ENCODE data around the gene ATG101. TPM values are rescaled to one million over a fixed set of nuclear protein-coding genes. Genes with fewer than 3 reads are reported as not detected.

ATG101 gene, protein sequence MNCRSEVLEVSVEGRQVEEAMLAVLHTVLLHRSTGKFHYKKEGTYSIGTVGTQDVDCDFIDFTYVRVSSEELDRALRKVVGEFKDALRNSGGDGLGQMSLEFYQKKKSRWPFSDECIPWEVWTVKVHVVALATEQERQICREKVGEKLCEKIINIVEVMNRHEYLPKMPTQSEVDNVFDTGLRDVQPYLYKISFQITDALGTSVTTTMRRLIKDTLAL
- 64.9 TPM for total RNA-seq (2021; ENCODE audit: unreplicated experiment)
- polyA plus RNA-seq (2012; ENCODE audit: insufficient read length): 104 TPM
- Bru-seq, nascent RNA: percentile 82 among the genes with signal in this experiment
- BruChase-seq, experiment 1, labeled RNA remaining after a 2-hour chase: percentile 84 among the genes with signal in this experiment
- BruChase-seq, experiment 2, labeled RNA remaining after a 6-hour chase: percentile 89 among the genes with signal in this experiment
- long read RNA-seq, transcript ATG101-201 (4 exons, 1,439 nt): major isoform, 75 of 101 reads
- long read RNA-seq, transcript ATG101-207 (4 exons, 846 nt): minor isoform, 10 of 101 reads
- long read RNA-seq, partial matches to known transcripts: 11 of 101 reads
- long read RNA-seq, other reads (novel, unspliced or antisense): 5 of 101 reads

DNA sequence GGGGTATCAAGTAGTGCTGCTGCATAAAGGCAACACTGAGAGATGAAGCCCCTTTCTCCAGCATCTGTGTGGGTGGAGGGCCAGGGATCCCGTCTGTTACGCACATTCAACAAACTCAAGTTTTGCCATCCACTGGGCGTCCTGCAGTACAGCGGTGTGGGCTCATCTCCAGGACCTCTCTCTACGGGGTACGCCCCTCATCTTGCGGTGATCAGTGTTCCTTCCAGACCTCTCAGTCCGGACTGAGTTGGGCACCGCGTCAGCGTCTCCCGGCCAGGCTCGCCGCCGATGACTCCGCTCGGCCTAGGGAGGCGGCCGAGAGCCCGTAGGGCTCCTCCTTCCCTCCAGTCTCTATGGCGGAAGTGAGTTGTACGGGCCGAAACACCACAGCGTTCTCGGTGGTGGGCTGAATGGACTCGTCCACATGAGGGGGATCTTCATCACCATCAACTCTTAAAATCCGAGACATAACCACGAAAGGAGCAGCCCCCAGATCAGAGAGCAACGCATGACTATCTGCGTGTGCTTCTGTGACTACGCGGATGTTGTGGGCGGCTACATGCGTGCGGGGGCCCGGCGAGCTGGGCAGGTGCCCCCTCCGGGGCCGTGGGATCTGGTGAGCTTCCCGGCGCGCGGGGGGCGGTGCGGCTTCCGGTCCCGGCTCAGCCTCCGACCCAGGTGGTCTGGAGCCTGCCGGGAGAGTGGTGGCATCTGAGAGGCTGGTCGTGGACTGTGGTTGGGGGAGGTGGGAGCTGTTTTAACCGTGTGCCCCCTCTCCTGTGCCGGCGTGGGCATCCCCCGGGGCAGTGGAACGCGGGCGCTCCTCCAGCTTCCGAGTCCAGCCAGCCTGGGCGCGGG lies at the start of gene ATG101:
Gene ATG101 (plus strand): TSS at position 652 of the 858 bp plus-strand sequence. CDS start 3,673 bp downstream, outside the sequence.
- Histone ChIP-seq H3K27ac (ENCODE audit: low read length) (peak within 1 kb of the TSS; percentile 96), H3K9me3 (ENCODE audit: control insufficient read depth, insufficient read depth, low read depth, low read length) (no peaks in the 10 kb centered on the region), H3K4me3 (ENCODE audit: low read depth in 2 of 2, low read length in 2 of 2) (peak within 1 kb of the TSS; percentile 94 to 96), H3K4me1 (ENCODE audit: control insufficient read depth, insufficient read depth, low read length) (peaks cover 10% of the 10 kb centered on the region), H3K36me3 (ENCODE audit: control insufficient read depth, insufficient read depth, low read length) (peaks cover 2% of the 10 kb centered on the region; the same call in 1 of the 2 replicates), H3K27me3 (ENCODE audit: control insufficient read depth, insufficient read depth, low read length) (no peaks in the 10 kb centered on the region)
- TF ChIP-seq, protein P1, sequence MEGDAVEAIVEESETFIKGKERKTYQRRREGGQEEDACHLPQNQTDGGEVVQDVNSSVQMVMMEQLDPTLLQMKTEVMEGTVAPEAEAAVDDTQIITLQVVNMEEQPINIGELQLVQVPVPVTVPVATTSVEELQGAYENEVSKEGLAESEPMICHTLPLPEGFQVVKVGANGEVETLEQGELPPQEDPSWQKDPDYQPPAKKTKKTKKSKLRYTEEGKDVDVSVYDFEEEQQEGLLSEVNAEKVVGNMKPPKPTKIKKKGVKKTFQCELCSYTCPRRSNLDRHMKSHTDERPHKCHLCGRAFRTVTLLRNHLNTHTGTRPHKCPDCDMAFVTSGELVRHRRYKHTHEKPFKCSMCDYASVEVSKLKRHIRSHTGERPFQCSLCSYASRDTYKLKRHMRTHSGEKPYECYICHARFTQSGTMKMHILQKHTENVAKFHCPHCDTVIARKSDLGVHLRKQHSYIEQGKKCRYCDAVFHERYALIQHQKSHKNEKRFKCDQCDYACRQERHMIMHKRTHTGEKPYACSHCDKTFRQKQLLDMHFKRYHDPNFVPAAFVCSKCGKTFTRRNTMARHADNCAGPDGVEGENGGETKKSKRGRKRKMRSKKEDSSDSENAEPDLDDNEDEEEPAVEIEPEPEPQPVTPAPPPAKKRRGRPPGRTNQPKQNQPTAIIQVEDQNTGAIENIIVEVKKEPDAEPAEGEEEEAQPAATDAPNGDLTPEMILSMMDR (IDR thresholded peaks at IDR 0.05): peak; percentile 92
- TF ChIP-seq, protein P2, sequence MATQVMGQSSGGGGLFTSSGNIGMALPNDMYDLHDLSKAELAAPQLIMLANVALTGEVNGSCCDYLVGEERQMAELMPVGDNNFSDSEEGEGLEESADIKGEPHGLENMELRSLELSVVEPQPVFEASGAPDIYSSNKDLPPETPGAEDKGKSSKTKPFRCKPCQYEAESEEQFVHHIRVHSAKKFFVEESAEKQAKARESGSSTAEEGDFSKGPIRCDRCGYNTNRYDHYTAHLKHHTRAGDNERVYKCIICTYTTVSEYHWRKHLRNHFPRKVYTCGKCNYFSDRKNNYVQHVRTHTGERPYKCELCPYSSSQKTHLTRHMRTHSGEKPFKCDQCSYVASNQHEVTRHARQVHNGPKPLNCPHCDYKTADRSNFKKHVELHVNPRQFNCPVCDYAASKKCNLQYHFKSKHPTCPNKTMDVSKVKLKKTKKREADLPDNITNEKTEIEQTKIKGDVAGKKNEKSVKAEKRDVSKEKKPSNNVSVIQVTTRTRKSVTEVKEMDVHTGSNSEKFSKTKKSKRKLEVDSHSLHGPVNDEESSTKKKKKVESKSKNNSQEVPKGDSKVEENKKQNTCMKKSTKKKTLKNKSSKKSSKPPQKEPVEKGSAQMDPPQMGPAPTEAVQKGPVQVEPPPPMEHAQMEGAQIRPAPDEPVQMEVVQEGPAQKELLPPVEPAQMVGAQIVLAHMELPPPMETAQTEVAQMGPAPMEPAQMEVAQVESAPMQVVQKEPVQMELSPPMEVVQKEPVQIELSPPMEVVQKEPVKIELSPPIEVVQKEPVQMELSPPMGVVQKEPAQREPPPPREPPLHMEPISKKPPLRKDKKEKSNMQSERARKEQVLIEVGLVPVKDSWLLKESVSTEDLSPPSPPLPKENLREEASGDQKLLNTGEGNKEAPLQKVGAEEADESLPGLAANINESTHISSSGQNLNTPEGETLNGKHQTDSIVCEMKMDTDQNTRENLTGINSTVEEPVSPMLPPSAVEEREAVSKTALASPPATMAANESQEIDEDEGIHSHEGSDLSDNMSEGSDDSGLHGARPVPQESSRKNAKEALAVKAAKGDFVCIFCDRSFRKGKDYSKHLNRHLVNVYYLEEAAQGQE (IDR thresholded peaks at IDR 0.05; ENCODE audit: insufficient read depth in 1 of 2, low read depth in 2 of 2, low read length in 1 of 2): peak in 1 of 2 experiments; percentile 57; a peak in 1 of 4 replicates
- TF ChIP-seq TCF7L2 (IDR thresholded peaks at IDR 0.05; ENCODE audit: low read depth, low read length) (peak; percentile 75), SIN3A (IDR thresholded peaks at IDR 0.05; ENCODE audit: borderline replicate concordance, insufficient read depth, low read depth, low read length) (peak; percentile 88), POLR2AphosphoS5 (IDR thresholded peaks at IDR 0.05; ENCODE audit: low read depth, low read length) (peak; percentile 77)
- in situ Hi-C loops (cut with HindIII; ENCODE audit: low pct_unique_long_range_greater_than_20kb, low sequenced_read_pairs): no loop called here
- intact Hi-C loops (cut with micrococcal nuclease; ENCODE audit: unreplicated experiment): no loop called here
- POLR2A ChIA-PET: interaction anchor here (0.6 kb wide), 2 partner anchors 32 to 34 kb away, joined by 6 to 10 read pairs; no protein-coding TSS in a partner anchor
- peak; percentile 89 for DNase-seq (ENCODE audit: low read depth, low spot score)
- peak; percentile 99 for ATAC-seq
- CTCF ChIA-PET: interaction anchor here (0.6 to 2.0 kb wide), 7 partner anchors 9 to 66 kb away, joined by 3 to 13 read pairs (median 4); no protein-coding TSS in a partner anchor
- no TSS peak for BruUV-seq (replicated peaks)

DNA sequence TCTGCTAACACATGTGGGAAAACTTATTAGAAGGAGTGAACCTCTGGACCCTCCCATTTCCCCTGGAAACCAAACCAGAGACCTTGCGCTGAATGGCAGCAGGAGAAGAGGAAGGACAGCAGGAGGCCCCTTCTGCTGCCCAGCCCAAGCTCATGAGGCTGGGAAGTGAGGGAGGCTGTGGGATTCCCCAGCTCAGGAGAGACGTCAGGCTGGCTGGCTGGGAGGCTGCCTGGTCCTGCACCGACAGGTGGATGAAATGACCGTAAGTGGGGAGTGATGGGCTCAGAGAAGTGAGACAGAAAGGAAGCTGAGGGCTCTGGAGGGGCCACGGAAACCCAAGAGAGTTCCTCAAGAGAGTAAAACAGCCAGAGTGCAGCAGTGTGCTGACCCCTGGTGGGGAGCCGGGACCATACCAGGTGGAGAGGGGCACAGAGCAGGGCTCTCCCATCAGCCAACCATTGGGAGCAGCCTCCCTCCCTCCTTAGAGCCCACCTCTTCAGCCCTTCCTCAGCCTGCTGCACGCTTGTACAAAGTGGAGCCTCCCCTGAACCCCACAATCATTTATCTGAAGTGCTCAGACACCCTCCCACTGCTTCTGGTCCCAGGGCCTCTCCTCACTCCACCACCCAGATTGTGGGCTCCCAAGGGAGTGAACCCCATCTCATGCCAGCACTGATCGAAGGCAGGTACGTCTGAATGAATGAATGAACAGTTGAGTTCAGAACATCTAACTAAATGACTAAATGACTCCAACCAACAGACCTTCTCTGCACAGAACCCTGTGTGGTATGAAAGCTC lies 49.0 kb upstream of the ATG101 start:
- Histone ChIP-seq H3K36me3 (ENCODE audit: control insufficient read depth, insufficient read depth, low read length) (no peaks in the 10 kb centered on the region), H3K4me1 (ENCODE audit: control insufficient read depth, insufficient read depth, low read length) (peaks cover 3% of the 10 kb centered on the region; the same call in 1 of the 2 replicates), H3K27ac (ENCODE audit: low read length) (no peak overlapping the region), H3K27me3 (ENCODE audit: control insufficient read depth, insufficient read depth, low read length) (no peaks in the 10 kb centered on the region), H3K4me3 (ENCODE audit: low read depth in 2 of 2, low read length in 2 of 2) (no peak overlapping the region; a peak in 1 of 4 replicates), H3K9me3 (ENCODE audit: control insufficient read depth, insufficient read depth, low read depth, low read length) (no peaks in the 10 kb centered on the region)
- ATAC-seq (peak; percentile 46), DNase-seq (ENCODE audit: low read depth, low spot score) (no peak)
- CTCF ChIA-PET: interaction anchor here (0.5 to 5.8 kb wide), 8 partner anchors 12 to 803 kb away, joined by 3 to 62 read pairs (median 5); partner anchors contain the start of gene POU6F1
- intact Hi-C loops (cut with micrococcal nuclease; ENCODE audit: unreplicated experiment): loop anchor here (2.0 kb wide), 1 partner anchor 16 kb away; no protein-coding TSS in a partner anchor
- TF ChIP-seq, protein P1 (IDR thresholded peaks at IDR 0.05): peak; percentile 85
- TF ChIP-seq, protein P2 (IDR thresholded peaks at IDR 0.05; ENCODE audit: insufficient read depth in 1 of 2, low read depth in 2 of 2, low read length in 1 of 2): no peak
- in situ Hi-C loops (cut with HindIII; ENCODE audit: low pct_unique_long_range_greater_than_20kb, low sequenced_read_pairs): no loop called here
- POLR2A ChIA-PET: no interaction called here
- BruUV-seq (replicated peaks): no TSS peak
